HFF-Myc (cell line): ENCODE results near the gene CLEC10A.

Experiments used
- DNase-seq: peaks from one replicate; pipeline ENCODE4 v3.0.0-alpha.2; 2011; ENCODE audit warnings: low read depth; ENCODE audit errors: extremely low read depth
- H3K4me3 ChIP-seq: replicated peaks from 2 replicates; pipeline ENCODE4 v1.5.1; 2011; ENCODE audit warnings: low read depth, mild to moderate bottlenecking, control low read depth, low read length
- CTCF ChIP-seq: IDR thresholded peaks from 2 replicates; pipeline ENCODE4 v1.5.1; 2012; ENCODE audit warnings: mild to moderate bottlenecking, low read depth, low read length, control low read depth; ENCODE audit errors: missing control alignments

CLEC10A gene

GRCh38 chr17:7034955-7035590, 45.0 kb downstream of the CLEC10A start:
- DNase-seq, result no peak
- peak overlapping the region; percentile 69 for H3K4me3 ChIP-seq
- no peak for TF ChIP-seq CTCF

- no peak for TF ChIP-seq CTCF
- no peak for DNase-seq
- H3K4me3 ChIP-seq, result no peak overlapping the region
These were observed 50.4 kb downstream of the CLEC10A start for GRCh38 chr17:7029659-7030058.

GRCh38 chr17:7029096-7029495, 51.0 kb downstream of the CLEC10A start:
- DNase-seq, result no peak
- no peak for TF ChIP-seq CTCF
- H3K4me3 ChIP-seq, result no peak overlapping the region

- DNase-seq, result no peak
These were observed 52.7 kb downstream of the CLEC10A start for GRCh38 chr17:7027335-7027734.

GRCh38 chr17:7026471-7027115, 53.5 kb downstream of the CLEC10A start:
- DNase-seq, result no peak
- TF ChIP-seq CTCF, result no peak
- no peak overlapping the region for H3K4me3 ChIP-seq

More at GRCh38 chr17:7027335-7027734, 52.7 kb downstream of the CLEC10A start:
- no peak for TF ChIP-seq CTCF
- no peak overlapping the region for H3K4me3 ChIP-seq

- no peak for TF ChIP-seq CTCF
- no peak for DNase-seq
- no peak overlapping the region for H3K4me3 ChIP-seq
These were observed 54.8 kb downstream of the CLEC10A start for GRCh38 chr17:7025245-7025644.
